CD4-positive, alpha-beta T cell treated with Interleukin-10 for 1 hour (primary cell): ENCODE measurements around the gene PATE1.
"Not testable (repeated sequence)": the region's sequence is repeated elsewhere in the genome, so short reads cannot be mapped to it uniquely, and the experiment has no call there.

Experiments used
- DNase-seq: peaks from one replicate; pipeline ENCODE4 v3.0.0-alpha.2; 2020

The PATE1 gene, protein sequence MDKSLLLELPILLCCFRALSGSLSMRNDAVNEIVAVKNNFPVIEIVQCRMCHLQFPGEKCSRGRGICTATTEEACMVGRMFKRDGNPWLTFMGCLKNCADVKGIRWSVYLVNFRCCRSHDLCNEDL

DNA sequence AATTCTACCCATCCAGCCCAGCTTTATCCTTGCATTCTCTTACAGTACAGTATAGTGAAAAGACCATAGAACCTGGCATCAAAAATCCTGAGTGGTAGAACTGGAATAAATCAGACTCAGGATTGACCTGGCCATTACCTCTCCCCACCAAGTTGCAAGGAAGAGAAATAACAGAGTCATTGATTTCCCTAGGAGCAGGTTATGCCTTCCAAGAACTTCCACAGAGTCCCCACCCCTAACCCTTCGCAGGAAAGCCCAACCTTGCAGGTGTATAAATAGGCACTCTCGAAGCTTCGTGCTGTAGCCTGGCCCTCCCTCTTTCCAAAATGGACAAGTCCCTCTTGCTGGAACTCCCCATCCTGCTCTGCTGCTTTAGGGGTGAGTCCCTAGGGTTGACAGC is at the start of gene PATE1:
PATE1 (plus strand) TSS at position 301 of the 400 bp plus-strand sequence; CDS start at position 327, 26 bp downstream.
- no peak for DNase-seq

DNA sequence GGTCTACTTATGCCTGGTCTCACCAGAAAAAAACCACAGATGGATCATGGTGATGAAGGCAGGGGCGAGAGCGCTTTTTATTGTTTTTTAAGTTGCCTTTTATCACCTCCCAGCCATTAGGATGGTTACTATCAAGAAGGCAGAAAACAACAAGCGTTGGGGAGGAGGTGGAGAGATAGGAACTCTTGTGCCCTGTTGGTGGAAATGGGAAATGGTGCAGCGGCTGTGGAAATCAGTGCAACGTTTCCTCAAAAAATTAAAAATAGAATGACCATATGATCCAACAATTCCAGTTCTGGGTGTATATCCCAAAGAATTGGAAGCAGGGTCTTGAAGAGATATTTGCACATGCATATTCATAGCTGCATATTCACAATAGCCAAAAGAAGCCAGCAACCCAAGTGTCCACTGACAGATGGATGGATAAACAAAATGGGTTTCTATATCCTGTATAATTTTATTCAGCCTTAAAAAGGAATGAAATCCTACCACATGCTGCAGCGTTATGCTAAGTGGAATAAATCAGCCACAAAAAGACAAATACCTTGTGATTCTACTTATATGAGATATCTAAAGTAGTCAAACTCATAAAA is 45.0 kb upstream of the PATE1 start:
- no peak for DNase-seq

DNA sequence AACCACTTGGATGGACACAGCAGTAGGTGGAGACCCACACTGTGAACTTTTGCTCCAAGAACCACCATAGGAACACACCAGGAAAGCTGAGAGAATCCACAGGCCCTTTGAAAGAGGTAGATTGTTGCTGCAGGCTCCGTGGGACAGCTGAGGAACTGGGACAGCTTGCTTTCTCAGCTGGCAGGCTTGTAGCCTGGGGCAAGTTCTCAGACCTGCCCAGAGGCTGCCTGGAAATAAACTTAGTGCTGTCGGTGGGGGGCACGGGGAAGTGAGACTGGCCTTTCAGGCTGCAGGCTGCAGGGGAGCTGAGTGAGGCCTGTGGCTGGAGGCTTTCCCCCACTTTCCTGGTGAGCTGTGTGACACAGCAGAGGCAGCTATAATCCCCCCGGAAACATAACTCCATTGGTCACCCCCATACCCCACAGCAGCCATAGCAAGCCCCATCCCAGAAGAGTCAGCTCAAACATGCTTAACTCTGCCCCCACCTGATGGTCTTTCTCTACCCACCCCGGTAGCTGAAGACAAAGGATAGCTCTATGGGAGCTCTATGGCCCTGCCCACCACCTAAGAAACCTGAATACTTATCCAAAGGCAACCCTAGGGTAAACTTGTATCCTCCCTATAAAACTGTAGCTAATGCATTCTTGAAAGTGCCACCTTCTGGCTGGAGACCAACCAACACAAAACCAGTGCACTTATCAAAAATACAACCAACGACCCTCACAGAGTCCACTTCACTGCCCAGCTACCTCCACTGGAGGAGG is 44.0 kb upstream of the PATE1 start:
- no peak for DNase-seq

DNA sequence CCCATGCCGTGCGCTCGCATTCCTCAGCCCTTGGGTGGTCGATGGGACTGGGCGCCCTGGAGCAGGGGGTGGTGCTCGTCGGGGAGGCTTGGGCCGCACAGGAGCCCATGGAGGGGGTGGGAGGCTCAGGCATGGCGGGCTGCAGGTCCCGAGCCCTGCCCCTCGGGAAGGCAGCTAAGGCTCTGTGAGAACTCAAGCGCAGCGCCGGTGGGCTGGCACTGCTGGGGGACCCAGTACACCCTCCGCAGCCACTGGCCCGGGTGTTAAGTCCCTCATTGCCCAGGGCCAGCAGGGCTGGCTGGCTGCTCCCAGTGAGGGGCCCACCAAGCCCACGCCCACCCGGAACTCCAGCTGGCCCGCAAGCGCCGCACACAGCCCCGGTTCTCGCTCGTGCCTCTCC is 41.4 kb upstream of the PATE1 start:
- DNase-seq = not testable (repeated sequence)

DNA sequence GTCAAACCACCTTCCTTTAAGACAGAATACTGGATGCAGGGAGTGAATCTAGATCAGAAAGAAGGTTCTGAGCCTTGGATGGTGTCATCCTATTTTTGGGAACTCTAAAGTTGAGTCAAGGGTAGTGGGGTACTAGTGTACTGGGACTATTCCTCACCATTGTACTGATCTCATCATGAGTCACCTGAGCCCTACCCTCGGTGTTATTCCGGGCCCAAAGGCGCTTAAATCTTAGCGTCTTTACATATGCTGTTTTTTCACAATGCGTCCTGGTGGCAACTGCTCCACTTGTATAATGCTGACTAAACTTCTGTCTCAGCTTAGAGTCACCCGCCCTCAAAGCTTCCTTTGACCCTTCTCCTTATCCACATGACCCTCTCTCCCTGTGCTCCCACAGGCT is 25.3 kb upstream of the PATE1 start:
- no peak for DNase-seq

DNA sequence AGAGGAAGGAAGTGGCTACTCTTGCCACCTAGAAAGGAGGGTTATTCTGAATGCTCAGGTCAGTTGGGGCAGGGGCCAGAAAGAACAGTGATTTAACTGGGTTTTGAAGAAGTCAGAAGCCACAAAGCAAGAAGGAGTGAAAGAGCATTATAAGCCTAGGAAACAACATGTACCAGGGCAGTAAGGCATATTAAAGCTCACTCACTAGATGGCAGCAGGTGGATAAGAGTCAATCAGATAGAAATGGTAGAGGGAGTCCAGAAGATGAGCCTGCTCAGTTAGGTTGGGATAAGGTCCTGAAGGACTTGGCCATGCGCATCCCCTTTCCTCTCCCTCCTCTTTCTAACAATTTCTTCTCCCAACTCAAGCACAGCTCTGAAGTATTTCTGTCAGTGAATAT is 22.0 kb upstream of the PATE1 start:
- no peak for DNase-seq

DNA sequence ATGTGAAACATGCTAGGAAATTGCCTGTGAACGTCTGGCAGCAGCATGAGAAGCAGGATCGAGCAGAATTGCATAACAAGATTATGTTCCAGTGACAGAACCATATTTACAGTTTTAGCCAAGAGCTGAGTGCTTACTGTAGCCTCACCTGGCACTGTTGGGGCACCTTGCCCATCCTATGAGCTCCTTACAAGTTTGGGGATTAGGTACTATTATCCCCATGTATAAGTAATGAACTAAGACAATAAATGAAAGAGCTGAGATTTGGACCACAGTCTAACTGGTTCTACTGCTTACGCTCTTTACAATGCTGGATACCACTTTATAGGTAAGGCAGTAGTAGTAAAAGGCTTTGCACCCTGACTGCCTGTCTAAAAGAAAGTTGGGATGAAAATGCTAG is 17.1 kb upstream of the PATE1 start:
- DNase-seq = no peak

DNA sequence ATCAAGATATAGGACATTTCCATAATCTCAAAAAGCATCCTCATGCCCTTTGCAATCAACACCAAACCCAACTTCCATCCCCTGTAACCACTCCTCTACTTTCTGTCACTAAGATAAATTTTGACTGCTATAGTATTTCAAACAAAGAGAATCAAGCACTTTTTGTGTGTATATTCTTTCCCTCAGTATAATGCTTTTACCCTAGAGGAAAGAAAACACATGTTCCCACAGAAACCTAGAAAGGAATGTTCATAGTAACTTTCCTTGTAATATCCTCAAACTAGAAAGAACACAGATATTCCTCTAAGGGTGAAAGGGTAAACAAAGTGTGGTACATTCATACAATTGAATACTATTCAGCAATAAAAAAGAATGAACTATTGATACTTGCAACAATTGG is 5.5 kb upstream of the PATE1 start:
- DNase-seq = no peak

DNA sequence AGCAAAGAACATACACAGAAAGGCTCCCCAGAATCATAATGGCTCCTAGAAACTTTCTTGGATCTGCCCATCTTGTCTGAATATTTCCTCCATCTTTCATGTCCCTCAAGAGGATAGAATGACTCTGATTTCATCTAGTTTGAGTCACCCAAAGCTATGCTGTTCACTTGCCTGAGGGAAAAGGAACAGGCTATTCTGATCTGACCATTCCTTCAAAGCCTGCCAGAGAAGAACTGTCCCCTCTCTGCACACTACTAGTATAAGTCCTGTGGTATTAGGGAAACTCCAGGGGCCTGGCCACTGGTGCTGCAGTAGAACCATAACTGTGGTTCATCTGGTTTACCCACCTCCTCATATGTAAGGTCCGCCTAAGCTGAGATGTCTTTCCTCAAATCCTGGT is 2.4 kb upstream of the PATE1 start:
- no peak for DNase-seq

DNA sequence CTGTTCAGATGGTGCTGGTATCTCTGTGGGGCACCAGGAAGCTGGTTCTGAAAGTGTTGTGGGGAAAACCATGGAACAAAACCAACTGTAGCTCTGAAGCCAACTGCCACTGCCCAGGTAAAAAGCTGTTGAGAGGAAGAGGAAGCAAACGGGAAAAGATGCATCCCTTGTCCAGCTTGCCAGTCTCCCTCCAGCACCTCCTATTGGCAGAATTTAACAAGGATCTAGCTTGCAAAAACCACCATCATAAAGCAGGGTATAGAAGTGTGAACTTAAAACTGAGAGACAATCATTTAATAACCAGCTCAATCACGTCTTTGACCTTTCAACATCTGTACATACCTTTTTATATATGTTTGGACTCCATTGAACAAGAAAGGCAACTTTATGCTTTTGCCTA is 4.5 kb downstream of the PATE1 start:
- no peak for DNase-seq

DNA sequence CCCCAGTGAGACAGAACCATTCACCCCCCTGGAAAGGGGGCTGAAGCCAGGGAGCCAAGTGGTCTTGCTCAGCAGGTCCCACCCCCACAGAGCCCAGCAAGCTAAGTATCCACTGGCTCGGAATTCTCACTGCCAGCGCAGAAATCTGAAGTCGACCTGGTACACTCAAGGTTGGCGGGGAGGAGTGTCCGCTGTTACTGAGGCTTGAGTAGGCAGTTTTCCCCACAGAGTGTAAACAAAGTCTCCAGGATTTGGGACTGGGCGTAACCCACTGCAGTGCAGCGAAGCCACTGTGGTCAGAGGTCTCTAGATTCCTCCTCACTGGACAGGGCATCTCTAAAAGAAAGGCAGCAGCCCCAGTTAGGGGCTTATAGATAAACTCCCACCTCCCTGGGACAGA is 10.0 kb downstream of the PATE1 start:
- DNase-seq = no peak

DNA sequence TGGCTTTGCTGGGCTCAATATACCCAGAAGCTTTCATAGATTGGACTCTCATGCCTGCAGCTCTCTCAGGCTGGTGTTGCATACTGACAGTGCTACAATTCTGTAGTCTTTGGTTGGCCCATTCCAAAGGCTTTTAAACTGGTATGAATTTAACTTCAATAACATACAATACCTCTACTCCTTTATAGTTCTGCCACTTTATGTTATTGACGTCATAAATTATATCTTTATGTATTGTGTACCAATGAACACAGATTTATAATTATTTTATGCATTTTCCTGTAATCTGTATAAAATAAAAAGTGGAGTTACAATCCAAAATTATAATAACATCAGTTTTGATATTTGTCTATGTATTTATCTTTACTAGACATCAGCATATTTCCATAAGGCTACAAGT is 16.4 kb downstream of the PATE1 start:
- DNase-seq = no peak

DNA sequence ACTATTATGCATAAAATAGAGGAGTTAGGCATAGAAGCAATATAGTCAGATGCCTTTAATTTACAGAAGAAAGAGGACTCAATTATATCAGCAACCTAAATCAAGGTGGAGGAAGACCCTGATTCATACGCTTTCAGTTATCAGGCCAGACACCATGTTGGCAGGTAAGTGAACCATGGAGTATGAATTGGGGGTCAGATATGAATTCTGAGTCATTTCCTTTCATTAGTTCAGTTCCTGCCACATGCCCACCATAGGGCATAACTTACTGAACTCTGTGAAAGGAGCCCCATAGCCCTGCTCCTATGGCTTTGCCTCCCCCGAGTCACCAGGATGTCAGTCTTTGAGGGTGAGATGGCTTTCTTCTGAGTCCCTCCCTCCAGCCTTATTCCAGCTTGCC is 17.4 kb downstream of the PATE1 start:
- no peak for DNase-seq

DNA sequence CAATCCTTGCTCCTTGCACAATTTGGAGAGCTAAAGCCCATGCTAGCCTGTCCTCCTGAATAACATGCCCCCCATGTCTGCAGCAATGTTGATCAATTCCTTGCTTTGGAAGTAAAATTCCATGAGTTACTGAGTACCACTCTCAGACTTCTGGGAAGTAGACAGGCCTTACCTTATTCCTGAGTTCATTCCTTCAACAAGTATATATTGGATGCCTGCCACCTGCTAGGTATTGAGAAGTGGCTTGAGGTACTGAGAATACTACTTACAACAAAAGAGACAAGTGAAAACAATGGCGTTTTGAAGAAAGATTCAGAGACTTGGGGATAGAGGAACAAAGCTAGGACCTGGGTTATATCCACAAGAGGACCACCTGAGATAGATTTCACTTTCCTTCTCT is 20.2 kb downstream of the PATE1 start:
- DNase-seq = no peak

DNA sequence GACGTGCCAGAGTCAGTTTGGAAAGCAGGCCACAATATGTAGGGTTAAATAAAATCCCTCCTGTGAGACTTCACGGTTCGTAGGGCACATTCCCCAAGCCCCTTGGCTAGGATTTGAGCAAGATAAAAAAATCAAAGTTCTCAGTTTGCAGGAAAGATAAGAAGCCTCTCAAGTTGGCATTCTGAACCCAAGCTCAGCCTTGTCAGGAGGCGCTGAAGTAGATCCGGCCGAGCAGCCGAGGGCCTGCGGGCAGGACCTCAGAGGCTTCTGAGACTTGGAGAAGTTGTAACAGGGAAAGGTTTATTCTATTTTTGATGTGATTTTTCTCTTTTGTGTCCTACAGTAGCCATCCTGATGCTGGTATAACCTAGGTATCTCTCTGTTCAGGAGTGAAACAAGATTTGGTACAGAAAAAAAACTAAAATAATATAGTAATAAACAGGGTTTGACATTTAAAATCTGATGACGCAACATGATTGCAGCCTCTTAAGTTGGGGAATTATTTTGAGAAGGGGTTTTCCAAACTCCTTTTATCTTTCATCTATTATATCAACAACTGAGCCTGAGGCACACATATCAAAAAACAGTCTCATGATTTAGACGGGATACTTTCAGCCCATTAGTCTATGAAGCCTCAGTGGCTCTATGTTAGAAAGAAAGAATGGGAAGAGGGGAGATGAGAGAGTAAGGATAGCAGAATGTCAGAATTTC is 22.4 kb downstream of the PATE1 start:
- DNase-seq = no peak

DNA sequence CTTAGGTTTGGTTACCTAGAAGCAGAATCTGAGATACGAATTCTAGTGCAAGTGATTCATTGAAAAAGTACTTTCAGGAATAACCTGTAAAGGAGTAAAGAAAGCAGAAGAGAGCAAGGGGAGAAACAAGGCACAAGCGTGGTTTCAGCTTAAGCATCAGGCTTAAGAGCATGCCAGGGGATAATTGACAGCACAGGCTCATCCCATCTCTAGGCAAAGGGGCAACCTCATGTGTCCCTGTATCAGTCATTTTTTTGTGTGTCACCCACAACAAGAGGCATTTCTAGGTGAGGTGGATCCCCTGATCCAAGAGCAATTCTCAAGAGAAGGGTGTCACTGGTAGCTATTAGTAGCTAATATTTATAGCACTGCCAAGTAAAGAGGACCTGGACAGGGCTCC is 24.5 kb downstream of the PATE1 start:
- DNase-seq = no peak

DNA sequence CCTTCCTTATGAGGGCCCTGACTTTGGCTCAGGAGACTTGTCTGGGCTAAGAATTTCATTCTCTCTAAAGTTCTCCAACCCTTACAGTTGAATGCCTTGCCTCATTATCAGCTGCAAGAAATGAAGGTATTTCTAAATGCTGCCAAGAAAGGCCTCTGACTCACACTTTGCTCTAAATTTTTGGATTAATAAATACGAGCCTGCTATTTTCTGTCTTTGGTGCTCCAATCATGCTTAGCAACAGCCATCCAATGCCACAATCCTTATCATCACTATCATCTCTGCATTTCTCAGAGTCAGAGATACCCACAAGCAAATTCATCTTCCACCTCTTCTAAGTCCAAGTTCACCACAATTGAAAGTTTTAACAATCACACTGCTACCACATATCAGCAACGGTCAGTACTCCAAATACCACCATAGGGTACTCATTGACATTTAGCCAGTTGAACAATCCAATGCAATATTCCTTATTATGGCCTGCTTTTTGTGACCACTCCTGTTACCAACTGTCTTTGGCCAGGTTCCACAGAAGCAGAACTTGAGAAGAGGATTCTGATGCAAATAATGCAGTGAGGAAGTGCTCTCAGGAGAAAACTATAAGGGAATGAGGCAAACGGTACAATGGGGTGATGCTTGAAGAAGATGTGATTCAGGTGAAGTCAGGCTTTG is 26.9 kb downstream of the PATE1 start:
- no peak for DNase-seq

DNA sequence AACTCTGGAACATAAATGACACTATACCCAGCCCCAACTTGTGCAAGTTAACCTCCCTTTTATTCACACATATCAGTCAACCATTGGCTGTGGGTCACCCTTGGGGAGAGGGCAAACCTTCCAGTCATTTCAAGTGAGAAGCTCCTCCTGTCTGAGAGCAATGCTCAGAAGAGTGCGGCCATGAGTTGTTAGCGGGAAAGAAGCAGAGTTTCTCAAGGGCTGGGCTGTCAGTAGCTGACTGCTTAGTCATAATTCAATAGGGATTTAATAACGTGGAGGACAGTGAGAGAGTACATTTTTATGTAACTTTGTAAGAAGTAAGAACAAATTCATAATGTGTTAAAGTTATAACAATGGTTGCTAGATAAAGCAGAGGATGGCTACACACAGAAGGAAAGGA is 27.4 kb downstream of the PATE1 start:
- DNase-seq = no peak

DNA sequence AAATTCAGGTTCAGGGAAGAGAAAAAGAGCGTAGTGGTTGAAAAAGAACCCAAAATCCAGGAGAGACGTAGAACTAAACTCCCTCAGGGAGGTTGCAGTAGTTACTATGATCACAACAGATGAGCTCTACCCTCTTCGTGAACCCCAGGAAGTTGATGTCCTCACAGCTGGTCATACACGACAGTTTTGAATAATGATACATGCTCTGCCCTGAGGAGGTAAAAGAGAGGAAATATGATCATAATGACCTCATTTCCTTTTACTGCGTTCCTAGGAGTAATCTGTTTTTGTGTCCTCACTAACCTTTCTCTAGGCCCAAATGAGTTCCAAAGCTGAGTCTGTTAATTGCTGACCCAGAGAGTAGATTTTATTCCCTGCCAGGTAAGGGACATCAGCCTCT is 31.2 kb downstream of the PATE1 start:
- no peak for DNase-seq

DNA sequence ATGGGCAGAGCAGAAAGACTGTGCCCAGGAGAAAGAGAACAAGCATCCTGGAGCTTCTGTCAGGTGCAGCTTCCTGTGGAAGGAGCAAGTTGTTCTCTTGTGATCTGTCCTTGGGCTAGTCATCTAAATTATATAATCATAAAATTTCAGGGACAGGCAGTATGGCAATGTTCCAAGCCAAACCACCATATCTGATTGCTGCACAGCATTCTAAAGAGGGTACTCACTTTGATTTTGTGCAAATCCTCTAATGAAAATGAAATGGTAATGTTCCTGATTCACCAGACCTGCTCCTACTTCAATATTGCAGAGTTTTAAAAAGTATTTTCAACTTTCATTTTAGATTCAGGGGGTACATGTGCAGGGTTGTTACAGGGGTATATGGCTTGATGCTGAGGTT is 32.6 kb downstream of the PATE1 start, which contains the start of gene PATE2:
PATE2 (minus strand) TSS at position 101 of the 400 bp plus-strand sequence; CDS start at position 46, 55 bp downstream.
- DNase-seq = no peak

DNA sequence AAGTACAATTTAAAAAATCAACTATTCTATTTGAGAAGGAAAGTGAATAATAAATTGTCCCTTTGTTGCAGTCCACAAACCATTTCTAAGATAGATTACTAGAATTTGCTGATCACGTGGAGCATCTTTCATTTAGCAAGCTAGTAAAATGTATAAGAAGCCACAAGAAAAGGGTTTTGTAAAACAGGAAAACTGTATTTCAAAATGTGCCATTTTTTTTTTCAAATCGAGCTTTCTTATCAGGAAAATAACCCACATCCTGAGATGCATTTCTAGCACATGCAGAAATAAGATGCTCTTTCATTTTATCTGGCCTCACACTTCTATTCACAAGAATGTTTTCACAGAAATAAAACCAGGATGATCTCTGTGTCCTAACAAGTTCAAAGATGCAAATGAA is 38.6 kb downstream of the PATE1 start:
- no peak for DNase-seq

DNA sequence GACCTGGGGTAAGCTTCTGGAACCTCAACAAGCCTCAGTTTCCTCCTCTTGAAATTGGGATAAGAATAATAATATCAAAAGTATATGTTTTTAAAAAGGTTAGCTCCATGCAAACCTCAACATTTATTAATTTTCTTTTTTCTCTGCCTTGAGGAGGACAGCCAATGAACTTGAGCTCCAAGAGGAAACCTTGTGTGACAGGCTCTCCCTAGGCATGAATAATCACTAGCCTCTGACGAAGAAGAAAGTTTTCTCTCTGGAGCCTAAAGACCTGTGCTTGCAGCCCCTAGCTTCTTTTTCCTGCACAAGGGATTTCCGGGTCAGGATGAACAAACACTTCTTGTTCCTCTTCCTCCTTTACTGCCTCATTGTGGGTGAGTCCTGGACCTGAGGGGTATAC is 41.7 kb downstream of the PATE1 start, which contains the start of gene PATE3:
PATE3 (plus strand) TSS at position 301 of the 400 bp plus-strand sequence; CDS start at position 326, 25 bp downstream.
- DNase-seq = no peak

DNA sequence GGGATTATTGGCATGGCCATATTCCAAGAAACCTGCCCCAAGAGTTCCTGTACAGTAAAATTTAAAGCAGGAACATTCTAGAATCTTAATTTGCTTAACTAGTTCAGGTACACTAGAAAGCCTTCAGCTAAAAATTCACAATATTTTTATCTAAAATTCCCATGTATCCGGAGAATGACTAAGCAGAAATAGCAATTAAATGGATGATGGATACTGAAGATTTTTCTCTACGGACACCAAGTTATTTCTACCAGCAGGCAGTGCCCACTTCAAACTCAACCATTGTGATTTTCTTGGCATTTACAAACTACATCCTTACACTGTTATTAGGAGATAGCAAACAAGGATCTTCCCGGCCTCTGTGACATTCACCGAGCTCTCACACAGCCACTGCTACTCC is 44.7 kb downstream of the PATE1 start:
- no peak for DNase-seq
